ENCODE measurements around the gene SLC23A3.

The SLC23A3 gene

DNA sequence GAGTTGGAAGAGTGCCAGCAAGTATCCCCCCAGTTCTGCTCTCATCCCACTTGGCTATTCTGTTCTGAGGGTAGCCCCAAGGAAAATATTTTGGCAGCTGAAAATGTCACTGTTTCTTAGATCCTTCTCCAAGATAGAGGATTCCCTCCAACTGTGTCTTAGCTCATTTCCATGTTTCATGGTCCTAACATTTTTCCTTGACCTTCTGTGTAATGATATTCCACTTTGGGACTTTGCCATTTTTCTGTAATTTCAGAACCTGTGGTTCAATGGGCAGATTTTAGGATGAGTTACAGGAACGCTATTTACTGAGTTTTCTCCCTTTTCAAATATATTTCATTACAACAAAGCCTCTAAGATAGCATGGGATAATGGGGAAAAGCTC lies 44.0 kb downstream of the SLC23A3 start:
- TF ChIP-seq L3MBTL2 (conservative IDR thresholded peaks at IDR 0.05), result no peak
- TF ChIP-seq, protein P1, sequence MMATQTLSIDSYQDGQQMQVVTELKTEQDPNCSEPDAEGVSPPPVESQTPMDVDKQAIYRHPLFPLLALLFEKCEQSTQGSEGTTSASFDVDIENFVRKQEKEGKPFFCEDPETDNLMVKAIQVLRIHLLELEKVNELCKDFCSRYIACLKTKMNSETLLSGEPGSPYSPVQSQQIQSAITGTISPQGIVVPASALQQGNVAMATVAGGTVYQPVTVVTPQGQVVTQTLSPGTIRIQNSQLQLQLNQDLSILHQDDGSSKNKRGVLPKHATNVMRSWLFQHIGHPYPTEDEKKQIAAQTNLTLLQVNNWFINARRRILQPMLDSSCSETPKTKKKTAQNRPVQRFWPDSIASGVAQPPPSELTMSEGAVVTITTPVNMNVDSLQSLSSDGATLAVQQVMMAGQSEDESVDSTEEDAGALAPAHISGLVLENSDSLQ (IDR thresholded peaks at IDR 0.05), result no peak
- ChIA-PET POLR2A (interaction anchor here (1.1 kb wide), 1 partner anchor 51 kb away, joined by 4 read pairs; the partner anchor contains the start of gene CNPPD1), CTCF (interaction anchor here (0.9 to 2.5 kb wide), 5 partner anchors 22 to 146 kb away, joined by 3 to 8 read pairs (median 4); no protein-coding TSS in a partner anchor)
- no peak for DNase-seq (ENCODE audit: extremely low spot score)

GRCh38 chr2:219125225-219125885 lies 44.5 kb downstream of the SLC23A3 start:
- TF ChIP-seq L3MBTL2 (conservative IDR thresholded peaks at IDR 0.05) (no peak), ZNF384 (IDR thresholded peaks at IDR 0.05) (no peak), BHLHE40 (IDR thresholded peaks at IDR 0.05; ENCODE audit: borderline replicate concordance) (no peak), SP1 (IDR thresholded peaks at IDR 0.05) (no peak), FOXK2 (IDR thresholded peaks at IDR 0.05) (no peak), FOXA1 (IDR thresholded peaks at IDR 0.05) (no peak), FOXM1 (IDR thresholded peaks at IDR 0.05; ENCODE audit: borderline replicate concordance) (no peak), HDGF (IDR thresholded peaks at IDR 0.05; ENCODE audit: borderline replicate concordance) (no peak)
- TF ChIP-seq, protein P1 (IDR thresholded peaks at IDR 0.05), result no peak
- CTCF ChIA-PET, result interaction anchor here (0.9 to 2.5 kb wide), 5 partner anchors 21 to 145 kb away, joined by 3 to 8 read pairs (median 4); no protein-coding TSS in a partner anchor
- POLR2A ChIA-PET, result interaction anchor here (1.1 kb wide), 1 partner anchor 52 kb away, joined by 4 read pairs; the partner anchor contains the start of gene CNPPD1
- no peak for DNase-seq (ENCODE audit: extremely low spot score)

DNA sequence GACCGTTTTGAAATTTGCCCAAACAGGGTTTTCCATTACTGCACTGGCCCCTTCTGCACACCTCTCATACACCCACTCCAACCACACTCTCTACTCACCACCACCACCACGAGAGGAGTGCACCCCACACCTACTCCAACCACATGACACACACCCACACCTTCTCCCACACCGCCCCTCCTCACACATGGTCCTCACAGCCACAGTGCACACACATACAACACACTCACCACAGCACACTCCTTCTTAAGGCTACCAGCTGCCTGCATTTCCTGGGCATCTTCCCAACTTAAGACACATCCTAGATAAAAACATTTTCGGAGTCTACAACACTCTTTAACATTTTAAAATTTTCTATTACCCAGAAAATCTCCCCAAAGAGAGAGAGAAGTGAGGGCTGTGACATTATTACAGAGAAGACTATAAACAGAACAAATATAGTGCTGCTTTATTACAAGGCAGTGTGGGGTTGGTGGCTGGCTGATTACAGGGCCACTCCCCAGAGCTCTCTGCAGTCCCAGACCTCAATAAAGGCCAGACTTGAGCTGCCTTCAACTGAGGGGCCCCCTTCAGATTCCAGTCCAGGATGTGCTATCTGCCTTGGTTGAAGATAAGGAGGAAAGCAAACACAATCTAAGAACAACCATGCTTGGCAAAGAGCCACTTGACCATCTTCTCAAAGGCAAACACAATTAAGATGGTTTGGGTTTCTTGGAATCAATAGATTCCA lies 45.3 kb downstream of the SLC23A3 start:
- ChIA-PET CTCF (interaction anchor here (0.6 to 4.1 kb wide), 5 partner anchors 30 to 261 kb away, joined by 3 to 20 read pairs (median 4); no protein-coding TSS in a partner anchor), POLR2A (interaction anchor here (1.1 kb wide), 1 partner anchor 52 kb away, joined by 4 read pairs; the partner anchor contains the start of gene CNPPD1)

DNA sequence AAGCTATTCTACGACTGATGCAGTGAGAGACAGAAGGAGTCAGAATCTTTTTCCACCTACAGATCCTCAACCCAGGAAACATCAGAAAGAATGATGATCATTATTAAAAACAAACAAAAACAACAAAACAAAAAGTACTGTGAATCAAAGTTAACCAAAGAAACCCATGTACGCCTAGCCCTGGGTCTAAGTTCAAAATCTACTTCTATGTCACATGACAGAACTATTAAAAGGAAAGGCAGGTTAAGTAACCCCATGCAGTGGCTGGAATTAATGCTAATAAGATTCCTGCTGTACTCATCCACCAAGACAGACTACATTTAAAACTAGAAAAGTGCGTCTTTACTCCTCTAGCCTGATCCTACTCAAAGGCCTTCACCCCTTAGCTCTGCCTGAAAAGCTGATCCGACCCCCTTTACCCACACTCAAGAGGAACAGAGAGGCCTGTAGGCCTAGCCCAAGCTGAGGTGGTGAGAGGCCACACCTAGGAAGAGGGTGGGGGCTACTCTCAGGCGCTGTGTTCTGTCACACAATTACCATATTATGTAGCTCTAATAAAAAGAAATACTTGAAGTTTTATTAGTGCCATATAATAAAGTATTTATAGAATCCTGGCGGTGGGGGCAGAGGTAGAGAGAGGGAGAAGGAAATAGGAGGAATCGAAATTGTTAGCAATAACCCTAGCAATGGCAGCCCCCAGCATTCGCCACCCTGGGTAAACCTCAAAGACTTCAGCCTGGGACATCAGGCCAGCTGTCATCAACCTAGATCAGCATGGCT lies 46.3 kb downstream of the SLC23A3 start:
- TF ChIP-seq TARDBP (IDR thresholded peaks at IDR 0.05) (no peak), LEF1 (IDR thresholded peaks at IDR 0.05; ENCODE audit: borderline replicate concordance) (no peak), HDGF (IDR thresholded peaks at IDR 0.05; ENCODE audit: borderline replicate concordance) (no peak), ARNT (IDR thresholded peaks at IDR 0.05) (no peak)
- POLR2A ChIA-PET, result no interaction called here
- no peak for DNase-seq (ENCODE audit: extremely low spot score)
- CTCF ChIA-PET, result interaction anchor here (4.1 kb wide), 1 partner anchor 31 kb away, joined by 20 read pairs; no protein-coding TSS in a partner anchor

More for the DNA sequence above, 45.3 kb downstream of the SLC23A3 start:
- DNase-seq (ENCODE audit: extremely low spot score), result no peak
- no peak for TF ChIP-seq BHLHE40 (IDR thresholded peaks at IDR 0.05; ENCODE audit: borderline replicate concordance)
- no peak for TF ChIP-seq ZNF384 (IDR thresholded peaks at IDR 0.05)

DNA sequence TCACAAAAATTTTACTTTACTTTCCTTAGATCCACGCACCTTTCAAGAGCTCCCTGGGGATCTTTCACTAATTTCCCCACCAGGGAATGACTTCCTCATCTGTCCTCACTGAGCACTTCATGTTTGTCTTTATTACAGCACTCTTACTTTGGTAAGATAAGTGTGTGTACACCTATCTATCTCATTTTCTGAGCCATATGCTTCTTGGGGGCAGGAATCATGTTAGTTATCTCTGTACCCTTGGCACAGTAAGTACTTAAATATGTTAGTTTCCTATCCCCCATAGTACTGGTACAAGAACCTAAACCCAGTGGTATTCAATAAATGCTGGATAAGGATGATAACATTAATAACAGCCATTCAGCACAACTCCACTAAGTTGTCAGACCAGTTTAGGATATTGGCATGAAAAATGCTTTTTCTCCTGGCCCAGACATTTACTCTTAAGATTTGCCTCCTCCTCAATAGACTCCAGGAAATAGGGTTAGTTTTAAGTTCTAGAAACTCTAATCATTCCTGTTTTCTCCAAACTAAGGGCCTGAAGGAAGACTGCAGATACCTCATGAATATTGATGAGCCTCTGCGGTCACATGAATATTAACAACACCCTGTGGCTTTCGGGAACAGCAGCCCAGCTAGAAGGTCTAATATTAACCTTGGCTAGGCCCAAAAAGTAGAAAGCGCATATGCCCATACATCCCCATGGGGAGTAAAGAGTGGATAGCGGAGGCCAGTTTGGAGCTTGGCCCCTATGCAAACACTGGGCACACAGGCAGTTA lies 47.4 kb downstream of the SLC23A3 start:
- ChIA-PET POLR2A (no interaction called here), CTCF (interaction anchor here (1.0 to 4.1 kb wide), 4 partner anchors 9 to 64 kb away, joined by 5 to 20 read pairs (median 5); no protein-coding TSS in a partner anchor)
- DNase-seq (ENCODE audit: extremely low spot score), result no peak
- no peak for TF ChIP-seq SUZ12 (IDR thresholded peaks at IDR 0.05)
- no peak for TF ChIP-seq ARNT (IDR thresholded peaks at IDR 0.05)

DNA sequence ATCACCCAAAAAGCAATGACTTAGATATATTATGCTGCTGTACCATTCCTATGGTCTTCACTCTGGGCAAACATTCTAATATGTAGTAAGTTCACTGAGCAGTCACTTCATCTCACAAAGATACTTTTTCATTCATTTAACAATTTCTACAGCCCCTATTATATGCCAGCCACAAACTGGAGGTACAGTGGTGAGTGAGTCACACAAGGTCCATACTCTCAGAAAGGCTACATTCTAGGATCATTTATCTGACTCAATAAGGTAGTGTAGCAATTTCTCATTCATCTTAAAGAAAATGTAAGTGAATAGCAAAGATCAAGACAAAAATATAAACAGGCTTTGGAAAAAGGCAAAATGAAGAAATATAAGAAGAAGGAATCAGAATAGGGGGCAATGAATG lies 49.7 kb downstream of the SLC23A3 start:
- TF ChIP-seq BHLHE40 (IDR thresholded peaks at IDR 0.05; ENCODE audit: borderline replicate concordance) (no peak), NFRKB (IDR thresholded peaks at IDR 0.05) (no peak), FOXK2 (IDR thresholded peaks at IDR 0.05) (no peak), FOXM1 (IDR thresholded peaks at IDR 0.05; ENCODE audit: borderline replicate concordance) (no peak), SP1 (IDR thresholded peaks at IDR 0.05) (no peak), SUZ12 (IDR thresholded peaks at IDR 0.05) (no peak), ARNT (IDR thresholded peaks at IDR 0.05) (no peak), L3MBTL2 (conservative IDR thresholded peaks at IDR 0.05) (no peak), FOXA1 (IDR thresholded peaks at IDR 0.05) (no peak)
- TF ChIP-seq, protein P1 (IDR thresholded peaks at IDR 0.05), result no peak
- POLR2A ChIA-PET, result interaction anchor here (1.0 kb wide), 1 partner anchor 90 kb away, joined by 3 read pairs; no protein-coding TSS in a partner anchor
- DNase-seq (ENCODE audit: extremely low spot score), result no peak
- CTCF ChIA-PET, result interaction anchor here (0.5 to 4.1 kb wide), 17 partner anchors 8 to 258 kb away, joined by 3 to 37 read pairs (median 5); partner anchors contain the start of gene IHH

All from HEK293T (cell line).